Fibroblast of pulmonary artery (primary cell): Measurements from ENCODE around the gene FASTKD1.
A peak's percentile ranks its signal among the peaks of the same experiment; 100 is the strongest.
"Not testable (repeated sequence)": the region's sequence is repeated elsewhere in the genome, so short reads cannot be mapped to it uniquely, and the experiment has no call there.

Source experiments
- DNase-seq: peaks from one replicate; pipeline ENCODE4 v3.0.0-alpha.2; 2010; ENCODE audit warnings: low read depth
- H3K4me3 ChIP-seq: replicated peaks from 2 replicates; pipeline ENCODE4 v1.5.1; 2011; ENCODE audit warnings: low read depth, mild to moderate bottlenecking, control low read depth, low read length, moderate library complexity
- TF ChIP-seq, protein P1 (sequence below): IDR thresholded peaks from 2 replicates; pipeline ENCODE4 v1.5.1; 2011; ENCODE audit warnings: mild to moderate bottlenecking, control low read depth, low read length, inconsistent platforms; ENCODE audit errors: missing control alignments

FASTKD1 gene

DNA sequence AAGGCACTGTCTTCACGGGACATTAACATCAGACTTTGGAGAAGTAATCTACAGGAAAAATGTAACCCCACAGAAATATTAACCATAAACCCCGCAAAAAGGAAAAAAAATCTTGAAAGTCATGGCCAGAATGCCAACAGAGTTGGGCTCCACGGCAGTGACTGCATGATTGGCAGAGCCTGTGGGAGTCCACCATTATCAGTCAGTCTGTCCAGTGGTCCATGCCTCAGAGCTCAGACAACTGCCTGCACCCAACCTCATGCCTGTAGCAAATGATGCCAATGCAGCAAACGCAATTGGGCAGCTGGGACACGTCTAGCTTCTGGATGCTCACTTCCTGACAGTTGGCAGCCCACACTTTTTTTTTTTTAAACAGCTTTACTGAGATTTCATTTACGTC lies 5.4 kb upstream of the FASTKD1 start:
- H3K4me3 ChIP-seq: no peak overlapping the region
- no peak for DNase-seq
- TF ChIP-seq, protein P1, sequence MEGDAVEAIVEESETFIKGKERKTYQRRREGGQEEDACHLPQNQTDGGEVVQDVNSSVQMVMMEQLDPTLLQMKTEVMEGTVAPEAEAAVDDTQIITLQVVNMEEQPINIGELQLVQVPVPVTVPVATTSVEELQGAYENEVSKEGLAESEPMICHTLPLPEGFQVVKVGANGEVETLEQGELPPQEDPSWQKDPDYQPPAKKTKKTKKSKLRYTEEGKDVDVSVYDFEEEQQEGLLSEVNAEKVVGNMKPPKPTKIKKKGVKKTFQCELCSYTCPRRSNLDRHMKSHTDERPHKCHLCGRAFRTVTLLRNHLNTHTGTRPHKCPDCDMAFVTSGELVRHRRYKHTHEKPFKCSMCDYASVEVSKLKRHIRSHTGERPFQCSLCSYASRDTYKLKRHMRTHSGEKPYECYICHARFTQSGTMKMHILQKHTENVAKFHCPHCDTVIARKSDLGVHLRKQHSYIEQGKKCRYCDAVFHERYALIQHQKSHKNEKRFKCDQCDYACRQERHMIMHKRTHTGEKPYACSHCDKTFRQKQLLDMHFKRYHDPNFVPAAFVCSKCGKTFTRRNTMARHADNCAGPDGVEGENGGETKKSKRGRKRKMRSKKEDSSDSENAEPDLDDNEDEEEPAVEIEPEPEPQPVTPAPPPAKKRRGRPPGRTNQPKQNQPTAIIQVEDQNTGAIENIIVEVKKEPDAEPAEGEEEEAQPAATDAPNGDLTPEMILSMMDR: no peak

DNA sequence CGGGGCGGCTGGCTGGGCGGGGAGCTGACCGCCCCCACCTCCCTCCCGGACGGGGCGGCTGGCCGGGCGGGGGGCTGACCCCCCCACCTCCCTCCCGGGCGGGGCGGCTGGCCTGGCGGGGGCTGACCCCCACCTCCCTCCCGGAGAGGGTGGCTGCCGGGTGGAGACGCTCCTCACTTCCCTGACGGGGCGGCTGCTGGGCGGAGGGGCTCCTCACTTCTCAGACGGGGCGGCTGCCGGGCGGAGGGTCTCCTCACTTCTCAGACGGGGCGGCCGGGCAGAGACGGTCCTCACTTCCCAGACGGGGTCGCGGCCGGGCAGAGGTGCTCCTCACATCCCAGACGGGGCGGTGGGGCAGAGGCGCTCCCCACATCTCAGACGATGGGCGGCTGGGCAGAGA lies 1.6 kb upstream of the FASTKD1 start:
- not testable (repeated sequence) for DNase-seq, H3K4me3 ChIP-seq

DNA sequence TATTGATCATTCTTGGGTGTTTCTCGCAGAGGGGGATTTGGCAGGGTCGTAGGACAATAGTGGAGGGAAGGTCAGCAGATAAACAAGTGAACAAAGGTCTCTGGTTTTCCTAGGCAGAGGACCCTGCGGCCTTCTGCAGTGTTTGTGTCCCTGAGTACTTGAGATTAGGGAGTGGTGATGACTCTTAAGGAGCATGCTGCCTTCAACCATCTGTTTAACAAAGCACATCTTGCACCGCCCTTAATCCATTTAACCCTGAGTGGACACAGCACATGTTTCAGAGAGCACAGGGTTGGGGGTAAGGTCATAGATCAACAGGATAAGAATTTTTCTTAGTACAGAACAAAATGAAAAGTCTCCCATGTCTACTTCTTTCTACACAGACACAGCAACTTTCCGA lies 874 bp upstream of the FASTKD1 start:
- DNase-seq, H3K4me3 ChIP-seq: not testable (repeated sequence)

DNA sequence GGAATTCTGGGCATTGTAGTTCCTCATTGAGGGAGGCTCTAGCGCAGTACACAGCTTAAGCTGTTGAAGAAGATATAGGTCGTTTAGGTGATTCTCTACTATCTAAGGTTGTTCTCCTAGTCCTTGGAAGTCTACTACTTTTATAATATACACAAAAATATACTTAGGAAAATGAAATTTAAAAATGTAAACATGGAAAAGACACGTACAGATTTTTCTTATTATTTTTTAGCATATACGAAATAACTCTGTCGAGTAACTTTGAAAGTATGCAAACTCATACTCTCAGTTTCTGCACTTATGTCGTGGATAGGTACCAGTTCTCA lies 272 bp upstream of the FASTKD1 start:
- TF ChIP-seq, protein P1: no peak
- DNase-seq: no peak
- peak overlapping the region; percentile 67 for H3K4me3 ChIP-seq

DNA sequence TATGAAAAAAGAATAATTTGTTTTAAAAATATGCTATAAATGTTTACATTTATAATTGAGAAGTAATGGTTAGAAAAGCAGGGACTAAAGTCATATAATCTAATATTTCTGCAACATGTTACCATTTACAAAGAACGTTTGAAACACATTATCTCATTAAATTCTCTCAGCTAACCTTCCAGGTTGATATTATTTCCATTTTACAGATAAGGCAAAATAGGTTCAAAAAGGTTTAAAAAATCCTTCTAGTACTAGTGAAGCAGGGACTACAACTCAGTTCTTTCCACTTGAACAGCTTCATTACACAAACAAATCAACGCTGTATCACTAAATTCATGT lies 875 bp downstream of the FASTKD1 start:
- H3K4me3 ChIP-seq: peak overlapping the region; percentile 67
- no peak for DNase-seq
- TF ChIP-seq, protein P1: no peak

DNA sequence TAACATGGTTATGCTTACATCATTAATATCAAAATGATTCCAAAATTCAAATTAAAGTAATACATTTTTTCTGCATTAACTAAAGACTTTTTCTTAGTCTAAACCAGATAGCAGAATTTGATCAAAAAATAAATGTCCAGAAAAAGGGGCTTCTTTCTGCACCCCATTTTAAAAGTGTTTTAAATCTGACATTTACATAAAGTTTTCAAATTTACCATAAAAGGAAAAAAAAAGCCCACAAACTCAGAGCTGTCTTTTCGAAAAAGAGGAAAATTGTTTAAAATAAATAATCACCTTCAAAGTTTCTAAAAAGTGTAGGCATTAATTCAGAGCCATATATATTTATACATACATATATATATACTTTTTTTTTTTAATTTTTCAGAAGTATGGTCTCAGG lies 1.5 kb downstream of the FASTKD1 start:
- H3K4me3 ChIP-seq: no peak overlapping the region
- TF ChIP-seq, protein P1: no peak
- no peak for DNase-seq

DNA sequence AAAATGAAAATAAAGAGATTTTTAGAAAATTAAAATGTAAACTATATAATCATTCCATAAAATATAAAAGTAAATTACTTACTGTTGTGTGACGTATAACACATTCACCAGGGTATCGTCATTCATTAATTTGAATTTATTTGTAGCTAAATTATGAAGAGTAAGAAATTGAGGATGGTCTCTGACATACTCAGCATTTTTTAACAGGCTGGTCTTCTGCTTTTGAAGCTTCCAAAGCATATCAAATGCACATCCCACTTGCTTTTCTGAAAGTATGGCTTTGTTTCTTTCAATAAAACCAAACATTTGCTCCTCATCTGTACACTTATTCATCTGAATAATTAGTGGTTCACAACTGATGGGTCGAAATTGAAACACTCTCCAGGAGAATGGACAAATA lies 2.1 kb downstream of the FASTKD1 start:
- DNase-seq: no peak
- H3K4me3 ChIP-seq: no peak overlapping the region
- TF ChIP-seq, protein P1: no peak

DNA sequence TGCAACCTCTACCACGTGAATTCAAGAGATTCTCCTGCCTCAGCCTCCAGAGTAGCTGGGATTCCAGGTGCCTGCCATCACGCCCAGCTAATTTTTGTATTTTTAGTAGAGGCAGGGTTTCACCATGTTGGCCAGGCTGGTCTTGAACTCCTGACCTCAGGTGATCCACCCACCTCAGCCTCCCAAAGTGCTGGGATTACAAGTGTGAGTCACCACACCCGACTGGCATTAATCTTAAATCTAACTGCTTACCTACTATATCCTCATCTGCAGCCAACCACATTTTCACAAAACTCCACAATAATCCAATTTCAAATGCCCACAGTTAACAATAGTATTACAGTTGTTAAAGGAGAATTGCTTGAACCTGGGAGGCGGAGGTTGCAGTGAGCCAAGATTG lies 2.9 kb downstream of the FASTKD1 start:
- H3K4me3 ChIP-seq, DNase-seq: not testable (repeated sequence)

DNA sequence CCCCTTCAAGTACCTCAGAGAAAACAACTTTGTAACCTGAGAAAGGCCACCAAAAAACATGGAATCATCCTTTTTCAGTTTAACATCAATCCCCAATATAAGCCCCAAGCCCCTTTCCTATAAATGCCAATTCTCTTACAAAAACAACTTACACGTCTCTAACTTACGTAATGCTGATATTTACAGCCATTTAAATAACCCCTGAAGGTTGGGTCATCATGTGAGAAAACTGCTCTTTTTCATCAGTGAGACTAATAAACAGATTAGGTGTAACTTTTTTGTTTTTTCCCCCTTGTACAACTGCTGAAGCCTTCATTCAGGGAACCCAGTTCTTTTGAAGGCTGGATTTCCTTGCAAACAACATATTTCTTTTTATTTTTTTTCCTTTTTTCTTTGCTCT lies 3.7 kb downstream of the FASTKD1 start:
- DNase-seq: no peak
- TF ChIP-seq, protein P1: no peak
- no peak overlapping the region for H3K4me3 ChIP-seq
